HG03565 (cell line): Measurements from ENCODE around the gene PHLDB3.
"Not testable (repeated sequence)": the region's sequence is repeated elsewhere in the genome, so short reads cannot be mapped to it uniquely, and the experiment has no call there.

Experiments used
- ATAC-seq: cut with Tn5 transposase; IDR thresholded peaks from one replicate; pipeline ENCODE4 v1.9.1; 2021; ENCODE audit warnings: mild to moderate bottlenecking, moderate library complexity; ENCODE audit not compliant: unreplicated experiment

PHLDB3 gene

DNA sequence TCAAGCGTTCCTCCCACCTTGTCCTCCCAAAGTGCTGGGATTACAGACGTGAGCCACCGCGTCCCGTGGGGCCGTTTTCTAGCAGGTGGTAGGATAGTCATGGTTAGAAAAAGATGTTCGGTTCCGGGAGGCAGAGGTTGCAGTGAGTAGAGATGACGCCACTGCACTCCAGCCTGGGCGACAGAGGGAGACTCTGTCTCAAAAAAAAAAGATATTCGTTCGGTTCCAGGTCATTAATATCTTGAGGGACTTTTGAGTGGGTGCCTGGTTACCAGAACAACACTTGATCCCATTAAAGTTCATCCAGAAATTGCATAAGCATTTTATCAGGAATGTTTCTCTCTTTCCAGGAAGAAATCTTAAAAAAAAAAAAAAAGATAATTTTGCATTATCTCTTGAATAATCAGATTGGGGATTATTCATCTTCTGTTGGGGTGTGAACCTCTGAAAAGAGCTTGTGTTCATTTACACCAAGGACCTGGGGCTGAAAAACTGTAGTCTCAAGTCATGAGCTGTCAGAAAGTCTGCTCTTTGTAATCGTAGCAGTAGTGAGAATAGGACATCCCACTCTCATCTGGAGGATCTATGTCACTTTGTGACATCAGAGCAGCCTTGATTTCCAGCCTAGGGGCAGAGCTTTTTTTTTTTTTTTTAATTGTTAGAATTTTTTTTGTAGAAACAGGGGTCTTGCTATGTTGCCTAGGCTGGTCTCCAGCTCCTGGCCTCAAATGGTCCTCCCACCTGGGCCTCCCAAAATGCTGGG is 23.5 kb upstream of the PHLDB3 start:
- ATAC-seq: no peak

GRCh38 chr19:43526884-43527859 is 22.6 kb upstream of the PHLDB3 start, which contains the start of gene ETHE1:
Gene ETHE1 (minus strand): TSS chr19:43527201. CDS start chr19:43527177, 24 bp downstream.
- ATAC-seq: no peak

DNA sequence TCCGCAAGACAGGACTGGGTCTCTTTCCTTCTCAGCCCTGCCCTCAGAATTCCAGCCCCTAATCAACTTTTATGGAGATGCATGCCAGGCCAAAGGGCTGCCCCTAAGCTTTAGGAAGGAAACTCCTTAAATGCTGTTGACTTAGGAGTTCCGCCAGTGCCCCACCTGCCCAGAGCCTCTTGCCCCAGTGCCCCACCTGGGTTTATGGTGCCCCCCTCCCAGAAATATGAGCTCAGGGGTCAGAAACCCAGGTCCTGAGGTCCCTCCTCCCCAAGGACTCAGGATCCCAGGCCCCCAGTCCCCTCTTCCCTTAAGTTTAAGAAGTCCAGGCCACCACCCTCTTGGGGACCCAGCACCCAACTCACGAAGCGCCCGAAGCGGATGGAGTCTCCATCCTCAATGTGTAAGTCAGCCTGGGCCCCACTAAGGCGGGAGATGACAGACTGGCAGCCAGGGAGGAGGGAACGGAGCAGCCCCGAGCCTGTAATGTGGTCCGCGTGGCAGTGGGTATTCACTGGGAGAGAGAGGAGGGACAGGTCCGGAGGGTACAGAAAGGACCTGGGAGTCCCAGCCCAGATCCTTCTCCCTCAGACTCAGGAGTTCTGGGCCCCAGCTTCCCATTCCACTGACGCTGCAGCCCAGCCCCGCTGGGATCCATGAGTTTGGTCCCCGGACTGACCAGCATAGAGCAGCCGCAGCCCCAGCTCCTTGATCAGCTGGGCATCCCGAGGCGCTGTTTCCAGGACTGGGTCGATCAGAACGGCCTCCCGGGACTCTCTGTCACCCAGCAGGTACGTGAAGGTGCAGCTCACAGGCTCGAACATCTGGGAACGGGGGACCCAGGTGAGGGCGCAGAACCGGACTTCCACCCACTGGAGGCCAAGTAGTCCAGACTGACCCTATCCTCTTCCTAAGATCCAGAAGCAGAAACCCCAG is 21.6 kb upstream of the PHLDB3 start:
- no peak for ATAC-seq

DNA sequence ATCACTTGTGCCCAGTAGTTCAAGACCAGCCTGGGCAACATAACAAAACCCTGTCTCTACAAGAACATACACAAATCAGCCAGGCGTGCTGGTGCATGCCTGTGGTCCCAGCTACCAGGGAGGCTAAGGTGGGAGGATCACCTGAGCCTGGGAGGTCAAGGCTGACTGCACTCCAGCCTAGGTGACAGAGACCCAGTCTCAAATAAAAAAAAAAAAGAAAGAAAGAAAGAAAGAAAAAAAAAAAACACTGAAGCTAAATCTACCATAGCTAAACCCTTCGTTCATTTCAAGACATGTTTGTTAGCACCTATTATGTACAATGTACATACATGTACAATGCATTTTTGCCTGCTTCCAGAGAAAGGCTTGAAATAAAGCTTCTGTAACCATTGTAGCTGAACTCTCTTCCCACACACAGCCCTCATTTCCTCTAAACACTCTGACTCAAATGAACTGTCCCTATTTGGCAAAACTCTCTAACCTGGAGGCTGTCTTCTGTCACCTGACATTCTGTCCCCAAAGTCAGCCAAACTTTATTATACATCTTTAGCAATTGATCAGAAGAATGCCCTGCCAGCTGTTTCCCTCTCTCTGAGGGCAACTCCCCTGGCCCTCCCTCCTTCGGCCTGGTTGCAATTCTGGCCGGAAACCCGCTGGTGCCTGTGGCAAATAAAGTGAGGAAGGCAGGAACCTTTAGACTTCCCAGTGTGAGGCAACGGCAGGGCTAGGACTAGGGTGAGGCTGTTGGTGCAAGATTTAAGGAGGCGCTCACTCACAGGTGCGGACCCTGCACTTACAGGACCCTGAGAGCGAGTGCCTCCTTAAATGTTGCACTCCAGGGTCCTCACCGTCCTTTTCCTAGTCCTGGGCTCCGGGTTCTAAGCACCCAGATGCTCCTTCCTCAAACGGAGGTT is 20.6 kb upstream of the PHLDB3 start:
- ATAC-seq: peak; percentile 45

DNA sequence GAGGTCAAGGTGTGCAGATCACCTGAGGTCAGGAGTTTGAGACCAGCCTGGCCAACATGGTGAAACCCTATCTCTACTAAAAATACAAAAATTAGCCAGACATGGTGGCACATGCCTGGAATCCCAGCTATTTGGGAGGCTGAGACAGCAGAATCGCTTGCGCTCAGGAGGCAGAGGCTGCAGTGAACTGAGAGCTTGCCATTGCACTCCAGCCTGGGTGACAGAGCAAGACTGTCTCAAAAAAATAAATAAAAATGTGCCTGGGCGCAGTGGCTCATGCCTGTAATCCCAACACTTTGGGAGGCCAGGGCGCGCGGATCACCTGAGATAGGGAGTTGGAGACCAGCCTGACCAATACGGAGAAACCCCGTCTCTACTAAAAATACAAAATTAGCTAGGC is 19.1 kb upstream of the PHLDB3 start:
- not testable (repeated sequence) for ATAC-seq

GRCh38 chr19:43522929-43523328 is 18.4 kb upstream of the PHLDB3 start:
- ATAC-seq: no peak

DNA sequence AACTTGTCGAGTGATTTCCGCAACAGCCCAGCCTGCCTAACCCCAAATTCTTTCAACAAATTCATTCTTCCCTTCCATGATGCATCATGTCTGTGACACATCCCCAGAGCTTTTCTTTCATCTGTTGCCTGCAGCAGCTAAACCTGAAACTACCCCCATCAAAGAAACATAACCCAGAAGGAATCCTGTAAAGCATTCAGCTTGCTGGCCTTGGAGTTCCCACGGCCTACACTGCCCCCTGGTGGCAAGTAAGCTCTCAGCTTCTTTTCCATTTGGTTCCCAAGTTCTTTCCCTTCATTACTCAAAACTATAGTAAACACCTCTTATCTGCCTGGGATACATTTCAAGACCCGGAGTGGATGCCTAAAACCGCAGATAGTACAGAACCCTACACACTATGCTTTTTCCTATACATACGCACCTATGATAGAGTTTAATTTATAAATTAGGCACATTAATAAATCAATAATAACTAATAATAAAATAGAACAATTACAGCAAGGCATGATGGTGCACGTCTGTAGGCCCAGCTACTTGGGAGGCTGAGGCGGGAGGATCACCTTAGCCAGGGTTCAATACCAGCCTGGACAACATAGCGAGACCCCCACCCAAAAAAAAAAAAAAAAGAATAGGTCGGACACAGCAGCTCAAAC is 15.0 kb upstream of the PHLDB3 start:
- ATAC-seq: no peak

- no peak for ATAC-seq
These were observed 13.5 kb upstream of the PHLDB3 start for GRCh38 chr19:43518051-43518450.

DNA sequence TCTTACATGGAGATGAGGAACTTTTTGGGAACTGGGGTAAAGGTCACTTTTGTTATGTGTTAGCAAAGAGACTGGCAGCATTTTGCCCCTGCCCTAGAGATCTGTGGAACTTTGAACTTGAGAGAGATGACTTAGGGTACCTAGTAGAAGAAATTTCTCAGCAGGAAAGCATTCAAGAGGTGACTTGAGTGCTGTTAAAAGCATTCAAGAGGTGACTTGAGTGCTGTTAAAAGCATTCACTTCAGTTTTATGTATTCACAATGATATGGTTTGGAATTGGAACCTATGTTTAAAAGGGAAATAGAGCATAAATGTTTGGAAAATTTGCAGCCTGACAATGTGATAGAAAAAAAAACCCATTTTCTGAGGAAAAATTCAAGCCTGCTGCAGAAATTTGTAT is 7.9 kb upstream of the PHLDB3 start:
- ATAC-seq: not testable (repeated sequence)

- ATAC-seq: no peak
These were observed 6.8 kb upstream of the PHLDB3 start for GRCh38 chr19:43511324-43511723.

- ATAC-seq: no peak
These were observed 6.2 kb upstream of the PHLDB3 start for GRCh38 chr19:43510713-43511112.

GRCh38 chr19:43507880-43508279 is 3.3 kb upstream of the PHLDB3 start:
- no peak for ATAC-seq

DNA sequence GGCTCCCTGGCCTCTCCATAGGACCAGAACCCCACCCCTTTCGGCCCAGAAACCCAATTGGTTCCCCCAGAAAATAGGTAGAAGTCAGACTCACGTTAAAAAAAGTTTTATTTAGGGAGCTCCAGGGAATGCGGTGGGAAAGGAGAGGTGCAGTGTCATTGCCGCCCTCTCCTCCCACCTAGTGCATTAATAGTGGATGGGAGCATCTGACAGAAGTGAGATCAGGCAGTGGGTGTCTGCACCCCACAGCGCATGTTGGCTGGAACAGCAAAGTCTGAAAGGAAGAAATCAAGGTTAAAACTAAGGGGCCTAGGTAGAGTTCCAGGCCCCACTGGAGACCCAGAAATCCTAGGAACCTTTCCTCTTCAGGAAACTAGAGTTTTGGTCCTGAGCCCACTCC is 2.1 kb upstream of the PHLDB3 start:
- ATAC-seq: no peak

GRCh38 chr19:43505941-43506340 is 1.4 kb upstream of the PHLDB3 start:
- no peak for ATAC-seq

DNA sequence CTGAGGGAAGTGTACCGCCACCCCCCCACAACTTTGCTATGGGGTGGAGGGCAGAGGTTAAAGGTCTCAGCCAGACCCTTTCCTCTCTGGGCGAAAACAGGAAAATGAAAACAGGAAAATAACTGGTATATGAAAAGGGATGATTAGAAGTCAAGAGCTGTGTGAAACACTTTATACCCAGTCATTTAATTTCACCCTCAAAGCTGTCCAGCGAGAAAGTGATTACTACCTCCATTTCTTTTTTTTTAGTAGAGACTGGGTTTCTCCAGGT is 575 bp upstream of the PHLDB3 start:
- ATAC-seq: no peak

- ATAC-seq: peak; percentile 73
These were observed 783 bp downstream of the PHLDB3 start for GRCh38 chr19:43503501-43504425.

DNA sequence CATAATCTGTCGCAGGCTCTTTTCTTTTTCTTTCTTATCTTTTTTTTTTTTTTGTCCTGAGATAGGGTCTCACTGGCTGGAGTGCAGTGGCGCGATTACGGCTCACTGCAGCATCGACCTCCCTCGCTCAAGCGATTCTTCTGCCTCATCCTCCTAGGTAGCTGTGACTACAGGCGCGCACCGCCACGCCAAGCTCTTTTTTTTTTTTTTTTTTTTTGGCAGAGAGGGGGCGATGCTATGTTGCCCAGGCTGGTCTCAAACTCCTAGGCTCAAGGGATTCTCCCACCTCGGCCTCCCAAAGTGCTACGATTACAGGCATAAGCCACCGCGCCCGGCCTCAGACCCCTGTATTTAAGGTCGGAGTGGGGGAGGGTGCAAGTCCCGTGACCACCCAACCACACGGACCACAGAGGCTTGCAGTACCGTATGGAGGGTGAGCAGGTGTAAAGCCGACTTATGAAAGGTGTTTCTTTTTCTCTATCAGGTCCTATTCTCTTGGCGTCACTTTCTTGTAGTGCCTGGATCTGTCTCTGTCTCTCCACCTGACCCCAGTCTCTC is 2.0 kb downstream of the PHLDB3 start:
- ATAC-seq: no peak
